SK-N-MC (cell line): ENCODE data around the gene CLDN4.
"Not testable (repeated sequence)": the region's sequence is repeated elsewhere in the genome, so short reads cannot be mapped to it uniquely, and the experiment has no call there.

ENCODE experiments used
- DNase-seq: peaks from one replicate; pipeline ENCODE4 v3.0.0-alpha.2; 2011; ENCODE audit warnings: low read depth, low spot score
- H3K27ac ChIP-seq: fragments of 200-600 bp; sonication (generic); 2 replicates; pipeline ENCODE4 v1.5.1; 2016; ENCODE audit warnings: mixed run types
- H3K36me3 ChIP-seq: fragments of 200-600 bp; sonication (generic); 2 replicates; pipeline ENCODE4 v1.6.1; 2017; ENCODE audit warnings: antibody characterized with exemption, low read length, mixed read lengths; ENCODE audit not compliant: insufficient read depth
- H3K4me3 ChIP-seq: fragments of 200-600 bp; sonication (generic); 2 replicates; pipeline ENCODE4 v1.5.1; 2016
- H3K9ac ChIP-seq: fragments of 200-600 bp; sonication (generic); 2 replicates; pipeline ENCODE4 v1.8.0; 2017; ENCODE audit warnings: mixed run types, mixed read lengths; ENCODE audit not compliant: insufficient read length
- H3K9me3 ChIP-seq: fragments of 200-600 bp; sonication (generic); 2 replicates; pipeline ENCODE4 v1.6.1; 2017; ENCODE audit warnings: low read depth, mild to moderate bottlenecking, antibody characterized with exemption, low read length, moderate library complexity, mixed read lengths
- EZH2 ChIP-seq: fragments of 200-600 bp; sonication (generic); IDR thresholded peaks from one replicate; pipeline ENCODE4 v1.6.1; 2017; ENCODE audit warnings: antibody characterized with exemption
- FOXP2 ChIP-seq: optimal IDR thresholded peaks from 2 replicates; pipeline ENCODE3; 2011; ENCODE audit warnings: mild to moderate bottlenecking, moderate library complexity; ENCODE audit not compliant: insufficient read depth; ENCODE audit errors: extremely low read length, control extremely low read depth
- POLR2AphosphoS5 ChIP-seq: IDR thresholded peaks from 2 replicates; pipeline ENCODE4 v1.6.1; 2012; ENCODE audit warnings: mild to moderate bottlenecking, low read depth, low read length, borderline replicate concordance

The CLDN4 gene

GRCh38 chr7:73829921-73830680 lies 695 bp upstream of the CLDN4 start:
- no peak overlapping the region for H3K9ac ChIP-seq
- no peak overlapping the region for H3K4me3 ChIP-seq

GRCh38 chr7:73831584-73831833 lies 713 bp downstream of the CLDN4 start:
- H3K9me3 ChIP-seq, result no peaks in the 10 kb centered on the region
- no peak for TF ChIP-seq POLR2AphosphoS5
- H3K4me3 ChIP-seq, result no peak overlapping the region
- no peak overlapping the region for H3K27ac ChIP-seq
- DNase-seq, result no peak
- no peak overlapping the region for H3K9ac ChIP-seq
- no peaks in the 10 kb centered on the region for H3K36me3 ChIP-seq

More at GRCh38 chr7:73829921-73830680, 695 bp upstream of the CLDN4 start:
- DNase-seq, result no peak
- TF ChIP-seq POLR2AphosphoS5, result no peak
- no peaks in the 10 kb centered on the region for H3K36me3 ChIP-seq
- H3K27ac ChIP-seq, result no peak overlapping the region
- no peaks in the 10 kb centered on the region for H3K9me3 ChIP-seq

- TF ChIP-seq POLR2AphosphoS5 (no peak), EZH2 (no peak)
- no peak overlapping the region for H3K9ac ChIP-seq
- no peaks in the 10 kb centered on the region for H3K9me3 ChIP-seq
- H3K4me3 ChIP-seq, result no peak overlapping the region
- H3K27ac ChIP-seq, result no peak overlapping the region
- no peak for DNase-seq
- H3K36me3 ChIP-seq, result no peaks in the 10 kb centered on the region
Observed at GRCh38 chr7:73831834-73832651, 1.2 kb downstream of the CLDN4 start.

- no peak overlapping the region for H3K9ac ChIP-seq
Observed at GRCh38 chr7:73832806-73833205, 2.0 kb downstream of the CLDN4 start.

GRCh38 chr7:73833251-73833919 lies 2.6 kb downstream of the CLDN4 start:
- Histone ChIP-seq H3K27ac (no peak overlapping the region), H3K9me3 (no peaks in the 10 kb centered on the region), H3K36me3 (no peaks in the 10 kb centered on the region), H3K4me3 (no peak overlapping the region), H3K9ac (no peak overlapping the region)
- TF ChIP-seq FOXP2 (no peak), EZH2 (no peak), POLR2AphosphoS5 (no peak)
- no peak for DNase-seq

More at GRCh38 chr7:73832806-73833205, 2.0 kb downstream of the CLDN4 start:
- Histone ChIP-seq H3K9me3 (no peaks in the 10 kb centered on the region), H3K27ac (no peak overlapping the region), H3K4me3 (no peak overlapping the region), H3K36me3 (no peaks in the 10 kb centered on the region)
- no peak for DNase-seq
- TF ChIP-seq EZH2, result no peak
- no peak for TF ChIP-seq POLR2AphosphoS5
- TF ChIP-seq FOXP2, result no peak

- no peak overlapping the region for H3K27ac ChIP-seq
- H3K4me3 ChIP-seq, result no peak overlapping the region
- no peak overlapping the region for H3K9ac ChIP-seq
- no peaks in the 10 kb centered on the region for H3K9me3 ChIP-seq
- TF ChIP-seq EZH2 (no peak), FOXP2 (no peak), POLR2AphosphoS5 (no peak)
- no peak for DNase-seq
- H3K36me3 ChIP-seq, result no peaks in the 10 kb centered on the region
Observed at GRCh38 chr7:73834626-73835191, 3.9 kb downstream of the CLDN4 start.

GRCh38 chr7:73837167-73837566 lies 6.4 kb downstream of the CLDN4 start:
- not testable (repeated sequence) for H3K4me3 ChIP-seq, H3K9ac ChIP-seq, H3K36me3 ChIP-seq, H3K9me3 ChIP-seq, DNase-seq, H3K27ac ChIP-seq

GRCh38 chr7:73838642-73839041 lies 7.8 kb downstream of the CLDN4 start:
- no peaks in the 10 kb centered on the region for H3K36me3 ChIP-seq
- H3K9ac ChIP-seq, result no peak overlapping the region
- no peaks in the 10 kb centered on the region for H3K9me3 ChIP-seq
- H3K4me3 ChIP-seq, result no peak overlapping the region
- no peak for DNase-seq
- H3K27ac ChIP-seq, result no peak overlapping the region
- TF ChIP-seq POLR2AphosphoS5 (no peak), FOXP2 (no peak), EZH2 (no peak)
